Measurements from ENCODE around the gene UQCC5.

- no peak for TF ChIP-seq CTCF (IDR thresholded peaks at IDR 0.05)
- TF ChIP-seq POLR2A (IDR thresholded peaks at IDR 0.05): no peak
Measured at GRCh38 chr3:52555056-52555455, 18.7 kb downstream of the UQCC5 start.

All from uterus (tissue), 2 donors.